NT2/D1 (cell line): Measurements from ENCODE around the gene PHLDA2.

Source experiments
- YY1 ChIP-seq: IDR thresholded peaks from 2 replicates; pipeline ENCODE4 v1.6.1; 2011; ENCODE audit not compliant: insufficient read length, insufficient read depth
- ZNF274 ChIP-seq: IDR thresholded peaks from 2 replicates; pipeline ENCODE4 v1.6.1; 2011; ENCODE audit warnings: mild to moderate bottlenecking, low read depth, low read length

DNA sequence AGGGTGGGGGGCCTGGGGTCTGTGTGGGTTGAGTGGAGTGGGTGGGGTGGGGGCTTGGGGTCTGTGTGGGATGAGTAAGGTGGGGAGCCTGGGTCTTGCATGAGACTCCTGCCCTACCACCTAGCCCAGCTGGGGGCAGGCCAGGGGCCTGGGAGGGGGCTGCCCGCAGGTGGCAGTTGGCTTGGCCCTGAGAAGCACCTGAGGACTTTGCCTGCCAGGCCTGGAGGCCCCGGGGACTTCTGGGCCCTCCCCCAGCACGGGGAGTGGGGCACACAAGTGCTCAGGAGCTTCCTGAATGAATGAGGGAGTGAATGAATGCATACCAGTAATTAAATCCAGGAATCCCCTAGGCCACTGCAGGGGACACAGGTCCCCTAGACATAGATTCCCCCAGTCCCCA, 6.6 kb downstream of the PHLDA2 start:
- TF ChIP-seq YY1 (no peak), ZNF274 (no peak)
